Measurements from ENCODE around the gene PROCA1. TPM values are rescaled to one million over a fixed set of nuclear protein-coding genes. Genes with fewer than 3 reads are reported as not detected.

PROCA1 gene
- total and polyA plus RNA-seq, 2 of the 13 experiments (the other 11 are each of a cell fraction or from before 2014, with no cell fraction given), result 0.73 to 1.5 TPM

DNA sequence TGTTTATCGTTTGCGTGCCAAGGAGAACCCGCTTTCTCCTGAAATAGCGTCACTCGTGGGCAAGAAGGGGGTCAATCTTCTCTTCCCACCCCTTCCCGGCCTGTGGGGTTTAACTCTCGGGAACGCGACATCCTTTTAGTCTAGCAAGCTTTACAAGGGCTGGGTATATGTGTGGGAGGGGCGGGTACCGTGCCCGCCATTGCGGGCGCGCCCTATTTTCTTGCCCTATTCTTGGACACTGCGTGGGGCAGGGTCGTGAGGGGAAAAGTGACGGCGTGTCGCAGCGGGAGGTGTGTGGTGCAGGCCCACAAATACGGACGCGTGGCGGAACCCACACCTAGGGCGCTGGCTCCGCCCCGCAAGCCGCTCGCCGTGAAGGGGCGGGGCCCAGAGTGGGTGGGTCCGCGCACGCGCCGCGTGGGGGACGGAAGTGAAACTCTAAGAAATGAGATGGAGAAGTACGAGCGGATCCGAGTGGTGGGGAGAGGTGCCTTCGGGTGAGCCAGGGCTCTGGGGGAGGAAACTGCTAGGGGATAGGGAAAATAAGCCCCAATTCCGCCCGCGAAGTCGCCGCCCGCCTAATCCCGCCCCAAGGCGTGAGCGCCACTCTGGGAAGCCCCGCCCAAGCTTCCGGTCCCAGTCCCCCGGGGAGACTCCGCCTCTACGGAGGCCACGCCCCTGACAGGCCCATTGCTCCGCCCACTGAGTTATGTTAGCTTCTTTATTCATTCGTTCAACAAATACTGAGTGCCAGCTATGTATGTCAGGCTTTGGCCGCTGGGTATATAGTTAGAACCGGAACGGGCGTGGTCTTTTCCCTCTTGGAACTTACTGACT is 16.9 kb upstream of the PROCA1 start, which contains the start of gene NEK8 (continued):
- TF ChIP-seq PCBP2 (optimal IDR thresholded peaks at IDR 0.05; ENCODE audit: low read depth, low read length, poor library complexity, severe bottlenecking) (no peak), ATF7-NPFF (CRISPR knock-in tag; IDR thresholded peaks at IDR 0.05; ENCODE audit: low read depth) (peak; percentile 54; the same call in 1 of the 2 replicates), CCAR2 (optimal IDR thresholded peaks at IDR 0.05; ENCODE audit: low read depth, low read length) (no peak), RORA (CRISPR knock-in tag; IDR thresholded peaks at IDR 0.05) (no peak), HNF4G (IDR thresholded peaks at IDR 0.05; ENCODE audit: borderline replicate concordance, low read depth, low read length) (no peak), HNF4G (CRISPR knock-in tag; IDR thresholded peaks at IDR 0.05; ENCODE audit: borderline replicate concordance, low read depth) (no peak), ZNF83 (CRISPR knock-in tag; IDR thresholded peaks at IDR 0.05; ENCODE audit: borderline replicate concordance) (no peak), XRCC5 (optimal IDR thresholded peaks at IDR 0.05; ENCODE audit: low read length) (peak; percentile 3), NRL (CRISPR knock-in tag; IDR thresholded peaks at IDR 0.05; ENCODE audit: borderline replicate concordance) (no peak), THYN1 (CRISPR knock-in tag; IDR thresholded peaks at IDR 0.05; ENCODE audit: borderline replicate concordance, low read depth) (no peak), EHMT2 (IDR thresholded peaks at IDR 0.05; ENCODE audit: borderline replicate concordance, low read depth, low read length) (no peak), ISX (CRISPR knock-in tag; conservative IDR thresholded peaks at IDR 0.05) (no peak), SOX13 (IDR thresholded peaks at IDR 0.05) (no peak), SOX13 (CRISPR knock-in tag; conservative IDR thresholded peaks at IDR 0.05 in 1 of 2, IDR thresholded peaks at IDR 0.05 in 1 of 2) (no peak), KLF11 (CRISPR knock-in tag; IDR thresholded peaks at IDR 0.05) (no peak), U2AF2 (IDR thresholded peaks at IDR 0.05; ENCODE audit: low read depth, low read length) (no peak), ZNF253 (CRISPR knock-in tag; IDR thresholded peaks at IDR 0.05; ENCODE audit: borderline replicate concordance) (no peak), RBFOX2 (IDR thresholded peaks at IDR 0.05; ENCODE audit: low read depth, low read length) (peak; percentile 94), FOXC1 (CRISPR knock-in tag; IDR thresholded peaks at IDR 0.05; ENCODE audit: borderline replicate concordance) (peak; percentile 40; the same call in 1 of the 2 replicates), PPARG (CRISPR knock-in tag; conservative IDR thresholded peaks at IDR 0.05) (peak; percentile 43; the same call in 1 of the 2 replicates), ZNF703 (CRISPR knock-in tag; IDR thresholded peaks at IDR 0.05; ENCODE audit: borderline replicate concordance) (no peak), ZNF558 (CRISPR knock-in tag; IDR thresholded peaks at IDR 0.05; ENCODE audit: borderline replicate concordance) (0 out of 2 replicates have a peak, but pooled peaks have one; percentile 57), ZNF383 (CRISPR knock-in tag; IDR thresholded peaks at IDR 0.05; ENCODE audit: borderline replicate concordance) (no peak)
- TF ChIP-seq, protein P1, sequence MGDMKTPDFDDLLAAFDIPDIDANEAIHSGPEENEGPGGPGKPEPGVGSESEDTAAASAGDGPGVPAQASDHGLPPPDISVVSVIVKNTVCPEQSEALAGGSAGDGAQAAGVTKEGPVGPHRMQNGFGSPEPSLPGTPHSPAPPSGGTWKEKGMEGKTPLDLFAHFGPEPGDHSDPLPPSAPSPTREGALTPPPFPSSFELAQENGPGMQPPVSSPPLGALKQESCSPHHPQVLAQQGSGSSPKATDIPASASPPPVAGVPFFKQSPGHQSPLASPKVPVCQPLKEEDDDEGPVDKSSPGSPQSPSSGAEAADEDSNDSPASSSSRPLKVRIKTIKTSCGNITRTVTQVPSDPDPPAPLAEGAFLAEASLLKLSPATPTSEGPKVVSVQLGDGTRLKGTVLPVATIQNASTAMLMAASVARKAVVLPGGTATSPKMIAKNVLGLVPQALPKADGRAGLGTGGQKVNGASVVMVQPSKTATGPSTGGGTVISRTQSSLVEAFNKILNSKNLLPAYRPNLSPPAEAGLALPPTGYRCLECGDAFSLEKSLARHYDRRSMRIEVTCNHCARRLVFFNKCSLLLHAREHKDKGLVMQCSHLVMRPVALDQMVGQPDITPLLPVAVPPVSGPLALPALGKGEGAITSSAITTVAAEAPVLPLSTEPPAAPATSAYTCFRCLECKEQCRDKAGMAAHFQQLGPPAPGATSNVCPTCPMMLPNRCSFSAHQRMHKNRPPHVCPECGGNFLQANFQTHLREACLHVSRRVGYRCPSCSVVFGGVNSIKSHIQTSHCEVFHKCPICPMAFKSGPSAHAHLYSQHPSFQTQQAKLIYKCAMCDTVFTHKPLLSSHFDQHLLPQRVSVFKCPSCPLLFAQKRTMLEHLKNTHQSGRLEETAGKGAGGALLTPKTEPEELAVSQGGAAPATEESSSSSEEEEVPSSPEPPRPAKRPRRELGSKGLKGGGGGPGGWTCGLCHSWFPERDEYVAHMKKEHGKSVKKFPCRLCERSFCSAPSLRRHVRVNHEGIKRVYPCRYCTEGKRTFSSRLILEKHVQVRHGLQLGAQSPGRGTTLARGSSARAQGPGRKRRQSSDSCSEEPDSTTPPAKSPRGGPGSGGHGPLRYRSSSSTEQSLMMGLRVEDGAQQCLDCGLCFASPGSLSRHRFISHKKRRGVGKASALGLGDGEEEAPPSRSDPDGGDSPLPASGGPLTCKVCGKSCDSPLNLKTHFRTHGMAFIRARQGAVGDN (CRISPR knock-in tag; IDR thresholded peaks at IDR 0.05), result peak; percentile 76

Data from HepG2 (cell line).